ENCODE data around the gene LDAH.

DNA sequence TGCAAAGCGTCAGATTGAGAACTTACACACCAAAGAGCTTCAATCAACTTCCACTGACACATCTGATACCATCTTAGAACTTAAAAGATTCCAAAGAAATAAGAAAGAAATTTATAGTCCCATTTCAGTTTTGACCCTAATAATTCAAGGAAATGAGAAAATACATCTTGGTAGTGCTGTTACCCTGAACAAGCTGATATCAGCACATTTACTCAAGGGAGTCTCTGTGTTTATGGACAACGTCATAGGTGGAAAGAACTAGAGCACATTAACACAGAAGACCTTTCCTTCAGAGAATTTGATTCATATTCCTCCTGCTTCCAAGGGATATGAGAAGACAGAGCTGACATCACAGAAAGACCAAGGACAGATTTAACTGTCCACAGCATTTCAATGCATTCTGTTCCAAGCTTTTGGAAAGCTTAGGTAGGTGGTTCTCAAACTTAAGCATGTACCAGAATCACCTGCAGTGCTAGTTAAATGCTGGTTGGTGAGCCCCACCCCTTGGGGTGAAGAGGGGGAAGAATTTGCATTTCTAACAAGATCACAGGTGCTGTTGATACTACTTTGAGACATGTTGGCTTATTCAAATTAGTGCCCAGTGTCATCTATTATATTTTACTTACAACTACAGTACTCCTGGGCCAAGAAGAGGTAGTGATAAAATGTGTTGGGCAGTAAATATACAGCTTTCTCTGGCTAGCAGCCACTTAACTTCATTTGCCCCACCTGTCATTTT is 59.8 kb downstream of the LDAH start:
- no peak for TF ChIP-seq POLR2A (IDR thresholded peaks at IDR 0.05)
- TF ChIP-seq, protein P1, sequence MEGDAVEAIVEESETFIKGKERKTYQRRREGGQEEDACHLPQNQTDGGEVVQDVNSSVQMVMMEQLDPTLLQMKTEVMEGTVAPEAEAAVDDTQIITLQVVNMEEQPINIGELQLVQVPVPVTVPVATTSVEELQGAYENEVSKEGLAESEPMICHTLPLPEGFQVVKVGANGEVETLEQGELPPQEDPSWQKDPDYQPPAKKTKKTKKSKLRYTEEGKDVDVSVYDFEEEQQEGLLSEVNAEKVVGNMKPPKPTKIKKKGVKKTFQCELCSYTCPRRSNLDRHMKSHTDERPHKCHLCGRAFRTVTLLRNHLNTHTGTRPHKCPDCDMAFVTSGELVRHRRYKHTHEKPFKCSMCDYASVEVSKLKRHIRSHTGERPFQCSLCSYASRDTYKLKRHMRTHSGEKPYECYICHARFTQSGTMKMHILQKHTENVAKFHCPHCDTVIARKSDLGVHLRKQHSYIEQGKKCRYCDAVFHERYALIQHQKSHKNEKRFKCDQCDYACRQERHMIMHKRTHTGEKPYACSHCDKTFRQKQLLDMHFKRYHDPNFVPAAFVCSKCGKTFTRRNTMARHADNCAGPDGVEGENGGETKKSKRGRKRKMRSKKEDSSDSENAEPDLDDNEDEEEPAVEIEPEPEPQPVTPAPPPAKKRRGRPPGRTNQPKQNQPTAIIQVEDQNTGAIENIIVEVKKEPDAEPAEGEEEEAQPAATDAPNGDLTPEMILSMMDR (IDR thresholded peaks at IDR 0.05) = no peak

Measured in sigmoid colon (tissue), 3 donors.